Measurements from ENCODE around the gene STIP1. TPM values are rescaled to one million over a fixed set of nuclear protein-coding genes. Genes with fewer than 3 reads are reported as not detected.
A peak's percentile ranks its signal among the peaks of the same experiment; 100 is the strongest.

Gene STIP1
- total RNA-seq, 2 donors from 2014 or later: 35.8 to 63.6 TPM

DNA sequence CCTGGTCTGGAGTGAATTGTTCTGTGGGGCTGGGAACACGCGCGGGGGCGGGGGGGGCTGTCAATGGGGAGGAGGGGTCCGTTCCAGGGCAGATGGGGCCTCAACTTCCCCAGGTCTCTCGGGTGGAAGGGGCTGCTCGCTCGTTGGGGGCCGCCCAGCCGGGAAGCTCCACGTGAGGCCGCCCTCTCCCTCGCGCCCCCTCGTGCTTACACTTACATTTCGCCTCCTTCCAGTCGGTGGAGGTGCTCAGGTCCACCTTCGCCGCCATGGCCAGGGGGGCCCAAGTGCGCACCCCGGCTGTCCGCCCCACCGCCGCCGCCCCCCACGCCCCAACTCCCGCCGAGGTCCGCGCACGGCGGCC is 20.5 kb upstream of the STIP1 start:
- H3K4me1 ChIP-seq: peaks cover 25% of the 10 kb centered on the region
- no peak for TF ChIP-seq POLR2A (IDR thresholded peaks at IDR 0.05)
- peak overlapping the region; percentile 75 to 99 (median 96) for H3K27ac ChIP-seq
- no peaks in the 10 kb centered on the region for H3K27me3 ChIP-seq
- peak; percentile 10 for ATAC-seq
- H3K4me3 ChIP-seq: peak overlapping the region; percentile 76 to 81
- intact Hi-C loops (cut with DNase I): no loop called here
- no peaks in the 10 kb centered on the region for H3K36me3 ChIP-seq (replicated peaks in 1 of 2; ENCODE audit: insufficient read depth in 1 of 2, low read depth in 2 of 2)
- DNase-seq: peak in 3 of 4 donors; percentile 32 to 47 (median 43)
- H3K9me3 ChIP-seq: no peaks in the 10 kb centered on the region
- WGBS, 2 donors: 0 to 1% methylated on average over 4 to 30 of the region's 32 CpGs

GRCh38 chr11:64165842-64166635 is 19.9 kb upstream of the STIP1 start, which contains the start of gene MACROD1:
Gene MACROD1, minus strand, starts transcription at chr11:64166113. Its CDS starts 119 bp downstream, at chr11:64165994.
- H3K4me1 ChIP-seq: peaks cover 25% of the 10 kb centered on the region
- intact Hi-C loops (cut with DNase I): no loop called here
- peak; percentile 93 for ATAC-seq
- no peaks in the 10 kb centered on the region for H3K27me3 ChIP-seq
- 1% methylated on average over 84 of the region's 92 CpGs; no CpG with 5 or more reads in 1 of the 2 donors for WGBS, 2 donors
- DNase-seq: peak; percentile 92 to 96 (median 94)
- H3K9me3 ChIP-seq: no peaks in the 10 kb centered on the region
- no peaks in the 10 kb centered on the region for H3K36me3 ChIP-seq (replicated peaks in 1 of 2; ENCODE audit: insufficient read depth in 1 of 2, low read depth in 2 of 2)
- no peak for TF ChIP-seq CTCF (IDR thresholded peaks at IDR 0.05)
- TF ChIP-seq POLR2A (IDR thresholded peaks at IDR 0.05): peak; percentile 59 to 67 (median 67)
- peak within 1 kb of the TSS; percentile 76 to 81 for H3K4me3 ChIP-seq
- peak within 1 kb of the TSS; percentile 75 to 99 (median 96) for H3K27ac ChIP-seq

GRCh38 chr11:64170419-64170818 is 15.6 kb upstream of the STIP1 start:
- no peak overlapping the region for H3K4me3 ChIP-seq
- peaks cover 9% of the 10 kb centered on the region for H3K4me1 ChIP-seq
- WGBS, 2 donors: 89 to 90% methylated on average over 4 of the region's 4 CpGs
- DNase-seq (no peak), ATAC-seq (no peak)
- intact Hi-C loops (cut with DNase I): no loop called here
- TF ChIP-seq POLR2A (IDR thresholded peaks at IDR 0.05): no peak
- TF ChIP-seq CTCF (IDR thresholded peaks at IDR 0.05): no peak
- no peak overlapping the region for H3K27ac ChIP-seq
- H3K27me3 ChIP-seq: no peaks in the 10 kb centered on the region
- H3K9me3 ChIP-seq: no peaks in the 10 kb centered on the region
- no peaks in the 10 kb centered on the region for H3K36me3 ChIP-seq (replicated peaks in 1 of 2; ENCODE audit: insufficient read depth in 1 of 2, low read depth in 2 of 2)

DNA sequence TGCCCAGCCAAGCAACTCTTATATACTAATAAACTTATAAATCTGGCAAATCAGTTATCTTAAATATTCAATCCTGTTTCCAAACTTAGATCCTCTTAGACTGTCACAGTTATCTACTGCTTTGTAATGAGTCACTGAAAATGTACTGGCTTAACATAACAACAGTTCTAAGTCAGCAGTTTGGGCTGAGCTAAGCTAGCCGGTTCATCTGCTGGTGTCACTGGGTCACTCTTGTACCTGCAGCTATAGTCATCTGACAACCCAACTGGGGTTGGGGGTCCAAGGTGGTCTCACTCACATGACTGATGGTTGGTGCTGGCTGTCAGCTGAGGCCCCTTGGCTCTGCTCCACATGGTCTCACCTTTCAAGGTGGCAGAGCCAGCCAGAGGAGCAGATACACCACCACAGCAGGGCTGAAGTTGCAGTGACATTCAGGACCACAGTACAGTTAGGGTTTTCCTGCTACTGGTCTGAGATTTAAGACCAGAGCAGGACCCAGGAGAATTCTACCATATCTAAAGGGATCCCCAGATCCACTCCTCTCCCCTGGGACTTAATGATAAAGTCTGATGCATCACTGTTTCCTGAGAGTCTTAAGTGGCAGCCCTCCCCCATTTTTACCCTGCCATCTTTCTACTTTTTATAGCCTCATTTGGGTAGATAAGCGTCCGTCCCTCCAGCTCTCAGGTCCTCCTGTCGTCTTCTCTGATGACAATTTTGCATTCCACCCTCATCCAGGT is 12.2 kb upstream of the STIP1 start:
- Histone ChIP-seq H3K9me3 (no peaks in the 10 kb centered on the region), H3K4me1 (no peaks in the 10 kb centered on the region), H3K27me3 (no peaks in the 10 kb centered on the region), H3K4me3 (no peak overlapping the region), H3K36me3 (replicated peaks in 1 of 2; ENCODE audit: insufficient read depth in 1 of 2, low read depth in 2 of 2) (no peaks in the 10 kb centered on the region), H3K27ac (no peak overlapping the region)
- ATAC-seq: no peak
- 94 to 96% methylated on average over 4 of the region's 4 CpGs for WGBS, 2 donors
- intact Hi-C loops (cut with DNase I): no loop called here
- DNase-seq: no peak
- no peak for TF ChIP-seq CTCF (IDR thresholded peaks at IDR 0.05)
- no peak for TF ChIP-seq POLR2A (IDR thresholded peaks at IDR 0.05)

DNA sequence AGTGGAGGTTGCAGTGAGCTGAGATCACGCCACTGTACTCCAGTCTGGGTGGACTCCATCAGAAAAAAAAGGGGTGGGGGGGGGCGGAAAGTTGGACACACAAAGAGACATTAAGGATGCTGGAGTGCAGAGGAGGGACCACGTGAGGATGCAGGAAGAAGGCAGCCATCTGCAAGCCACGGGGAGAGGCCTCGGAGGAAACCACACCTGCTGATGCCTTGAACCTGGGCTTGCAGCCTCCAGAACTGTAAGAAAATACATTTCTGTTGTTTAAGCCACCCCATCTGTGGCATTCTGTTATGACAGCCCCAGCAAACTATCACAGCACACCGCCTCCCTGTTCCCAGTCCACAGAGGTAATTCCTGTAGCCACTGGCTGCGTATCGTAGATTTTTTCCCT is 9.2 kb upstream of the STIP1 start:
- H3K4me1 ChIP-seq: peaks cover 15% of the 10 kb centered on the region
- no peak overlapping the region for H3K4me3 ChIP-seq
- no peaks in the 10 kb centered on the region for H3K36me3 ChIP-seq (replicated peaks in 1 of 2; ENCODE audit: insufficient read depth in 1 of 2, low read depth in 2 of 2)
- no peak for DNase-seq
- H3K27ac ChIP-seq: no peak overlapping the region
- 88 to 94% methylated on average over 8 of the region's 8 CpGs for WGBS, 2 donors
- no peaks in the 10 kb centered on the region for H3K27me3 ChIP-seq
- H3K9me3 ChIP-seq: no peaks in the 10 kb centered on the region
- intact Hi-C loops (cut with DNase I): no loop called here
- no peak for ATAC-seq
- TF ChIP-seq CTCF (IDR thresholded peaks at IDR 0.05) (no peak), POLR2A (IDR thresholded peaks at IDR 0.05) (no peak)
